NOMO-1 treated with DMSO at 0.1 percent for 48 hours (cell line): ENCODE results near the gene TSGA10IP.

Experiments used
- DNase-seq: peaks from one replicate; lab custom pipeline; 2025; ENCODE audit not compliant: unreplicated experiment; lab: John Stamatoyannopoulos, UW

Gene TSGA10IP

DNA sequence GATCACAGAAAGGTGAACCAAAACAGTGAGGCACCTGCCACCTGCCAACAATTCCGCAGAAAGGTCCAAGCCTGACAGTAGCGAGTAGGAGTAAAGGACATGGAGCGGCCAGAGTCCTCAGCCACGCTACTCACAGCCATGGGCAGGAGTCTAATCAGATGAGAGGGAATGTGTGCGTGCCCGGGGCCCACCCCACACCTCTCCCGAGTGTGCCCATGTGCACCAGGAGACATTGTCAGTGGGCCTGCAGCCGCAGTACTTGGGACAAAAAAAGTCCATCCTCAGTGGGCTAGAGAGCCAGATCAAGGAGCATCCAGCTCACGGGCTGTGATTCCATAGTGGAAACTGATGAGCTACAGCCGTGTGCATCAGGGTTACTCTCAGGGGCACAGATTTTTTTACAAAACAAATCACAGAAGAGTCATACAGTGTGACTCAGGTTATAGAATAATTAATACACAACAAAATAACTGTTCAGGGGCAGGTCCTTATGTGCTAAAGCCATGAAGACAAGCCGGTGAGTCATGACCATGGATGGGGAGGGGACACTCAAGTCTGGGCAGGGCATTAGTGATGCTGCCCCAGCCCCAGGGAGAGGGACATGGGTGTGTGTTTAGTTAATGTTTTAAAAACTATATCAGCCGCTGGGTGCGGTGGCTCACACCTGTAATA, 28.3 kb downstream of the TSGA10IP start:
- DNase-seq = no peak

GRCh38 chr11:65975771-65976170, 30.5 kb downstream of the TSGA10IP start:
- no peak for DNase-seq

DNA sequence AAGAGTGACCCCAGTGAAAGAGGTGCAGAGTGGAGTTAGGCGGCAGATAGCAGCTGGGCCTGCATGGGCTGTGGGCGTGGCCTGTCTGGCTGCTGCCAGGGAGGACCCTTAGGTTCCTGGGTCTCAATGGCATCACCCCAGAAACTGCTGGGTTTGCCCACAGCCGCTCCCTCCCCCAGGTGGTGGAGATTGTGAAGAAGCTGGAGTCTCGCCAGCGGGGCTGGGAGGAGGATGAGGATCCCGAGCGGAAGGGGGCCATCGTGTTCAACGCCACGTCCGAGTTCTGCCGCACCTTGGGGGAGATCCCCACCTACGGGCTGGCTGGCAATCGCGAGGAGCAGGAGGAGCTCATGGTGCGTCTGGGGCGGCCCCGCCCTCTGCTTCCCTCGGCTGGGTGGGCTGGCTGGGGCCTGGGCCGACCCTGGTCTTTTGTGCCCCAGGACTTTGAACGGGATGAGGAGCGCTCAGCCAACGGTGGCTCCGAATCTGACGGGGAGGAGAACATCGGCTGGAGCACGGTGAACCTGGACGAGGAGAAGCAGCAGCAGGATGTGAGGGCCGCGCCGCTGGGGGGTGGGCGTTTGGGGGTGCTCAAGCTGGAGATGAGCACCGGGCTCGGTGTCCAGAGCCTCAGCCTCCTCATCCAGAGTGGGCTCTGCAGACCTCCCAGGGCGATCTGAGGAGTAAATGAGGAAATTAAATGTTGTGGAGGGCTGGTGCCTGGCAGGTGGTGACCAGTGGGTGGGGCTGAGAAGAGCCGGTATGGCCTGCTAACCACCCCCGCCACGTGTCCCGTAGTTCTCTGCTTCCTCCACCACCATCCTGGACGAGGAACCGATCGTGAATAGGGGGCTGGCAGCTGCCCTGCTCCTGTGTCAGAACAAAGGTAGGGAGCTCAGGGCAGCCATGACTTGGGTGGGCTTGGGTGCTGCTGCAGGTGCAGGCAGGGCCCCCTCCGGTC, 31.2 kb downstream of the TSGA10IP start:
- DNase-seq = no peak

- DNase-seq = no peak
These were observed 32.5 kb downstream of the TSGA10IP start for GRCh38 chr11:65977621-65978390.

- no peak for DNase-seq
These were observed 33.3 kb downstream of the TSGA10IP start for GRCh38 chr11:65978391-65979238.

- no peak for DNase-seq
These were observed 34.0 kb downstream of the TSGA10IP start for GRCh38 chr11:65979261-65979759.

GRCh38 chr11:65981101-65981740, 35.9 kb downstream of the TSGA10IP start:
- DNase-seq = no peak

DNA sequence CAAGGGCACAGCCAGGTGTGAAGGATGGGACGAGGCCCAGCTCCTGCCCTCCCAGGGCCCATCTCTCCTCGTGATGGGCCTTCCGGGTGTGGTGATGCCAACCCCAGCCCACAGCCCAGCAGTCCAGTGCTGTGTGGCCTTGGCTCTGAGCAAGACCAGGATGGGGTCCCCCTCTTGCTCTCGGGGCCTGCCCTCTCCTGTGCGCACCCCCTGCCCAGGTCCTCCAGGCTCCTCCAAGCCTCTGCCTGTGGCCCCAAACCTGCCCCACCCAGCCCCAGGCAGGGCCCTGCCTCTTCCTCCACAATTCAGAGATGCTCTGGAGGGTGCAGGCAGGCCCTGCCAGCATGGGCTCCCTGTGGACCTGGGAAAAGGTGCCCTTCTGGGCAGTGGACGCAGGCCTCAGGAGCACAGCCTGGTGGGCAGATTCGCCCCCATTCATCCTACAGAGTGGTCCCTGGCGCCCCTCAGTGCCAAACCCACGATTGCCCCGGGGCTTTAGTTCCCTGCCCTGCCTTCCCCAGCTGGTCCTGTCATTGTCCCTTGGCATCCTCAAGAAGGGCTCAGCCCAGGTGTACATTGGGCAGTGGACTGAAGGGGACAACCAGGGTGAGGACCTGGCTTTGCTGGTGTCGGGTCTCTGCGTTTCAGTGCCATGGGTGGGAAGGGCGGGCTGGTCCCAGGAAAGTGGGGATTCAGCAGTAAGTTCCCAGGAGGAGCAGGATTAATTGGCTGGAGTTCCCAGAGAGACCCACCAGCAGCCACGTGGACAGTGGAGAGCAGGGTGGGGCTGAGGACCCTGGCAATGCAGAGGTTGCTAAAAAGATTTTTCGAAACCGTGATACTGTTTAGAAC, 36.9 kb downstream of the TSGA10IP start:
- no peak for DNase-seq

DNA sequence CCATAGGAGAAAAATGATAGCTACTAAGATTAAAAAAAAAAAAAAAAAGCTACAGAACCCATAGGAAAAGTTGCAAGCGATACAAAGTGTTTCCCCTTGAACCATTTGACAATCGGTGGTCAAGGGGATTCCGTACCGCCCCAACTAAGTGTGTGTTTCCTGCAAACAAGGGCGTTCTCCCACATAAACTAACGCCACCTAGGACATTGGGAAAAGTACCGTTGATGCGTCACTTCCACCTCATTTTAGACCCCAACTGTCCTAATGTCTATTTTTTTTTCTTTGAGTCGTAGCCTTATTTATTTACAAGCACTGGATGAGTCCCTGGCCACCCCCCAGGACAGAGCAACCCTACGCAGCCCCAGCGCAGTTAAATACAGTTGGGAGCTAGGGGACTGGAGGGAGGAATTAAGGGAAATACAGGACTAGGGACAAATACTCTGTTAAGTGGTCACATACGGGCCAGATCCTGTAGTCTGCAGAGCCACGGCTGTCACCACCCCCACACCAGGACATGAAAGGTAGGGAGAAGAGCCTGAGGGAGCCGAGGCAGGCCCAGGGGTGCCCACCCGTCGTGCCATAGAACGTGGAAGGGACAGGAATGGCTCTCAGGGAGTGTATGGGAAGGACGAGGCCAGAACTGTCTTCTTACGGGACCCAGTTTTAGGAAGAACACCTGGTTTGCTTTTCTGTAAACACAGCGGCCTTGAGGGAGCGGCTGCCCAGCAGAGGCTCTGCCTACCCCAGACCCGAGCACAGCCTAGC, 37.7 kb downstream of the TSGA10IP start:
- no peak for DNase-seq

DNA sequence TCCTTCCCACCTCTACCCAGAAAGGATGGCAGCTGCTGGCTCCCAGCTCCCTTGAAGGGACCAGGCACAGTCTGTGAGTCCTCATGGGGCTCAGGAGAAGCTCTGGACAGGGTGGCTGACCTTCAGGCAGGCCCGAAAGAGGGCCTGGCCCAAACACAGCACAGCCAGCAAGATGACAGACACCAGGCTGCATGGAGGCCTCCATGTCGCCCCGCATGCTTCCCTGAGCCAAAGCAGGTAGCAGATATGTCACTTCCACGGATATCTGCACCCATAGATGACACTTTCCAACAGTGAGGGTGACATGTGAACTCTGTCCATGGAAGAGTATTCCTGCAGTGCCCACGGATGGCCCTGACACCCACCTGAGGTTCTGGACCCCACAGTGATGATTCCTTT, 38.3 kb downstream of the TSGA10IP start:
- no peak for DNase-seq

GRCh38 chr11:65987336-65987735, 42.1 kb downstream of the TSGA10IP start:
- no peak for DNase-seq

GRCh38 chr11:65988791-65989592, 43.7 kb downstream of the TSGA10IP start:
- DNase-seq = peak; percentile 95

GRCh38 chr11:65992056-65992455, 46.8 kb downstream of the TSGA10IP start:
- no peak for DNase-seq

DNA sequence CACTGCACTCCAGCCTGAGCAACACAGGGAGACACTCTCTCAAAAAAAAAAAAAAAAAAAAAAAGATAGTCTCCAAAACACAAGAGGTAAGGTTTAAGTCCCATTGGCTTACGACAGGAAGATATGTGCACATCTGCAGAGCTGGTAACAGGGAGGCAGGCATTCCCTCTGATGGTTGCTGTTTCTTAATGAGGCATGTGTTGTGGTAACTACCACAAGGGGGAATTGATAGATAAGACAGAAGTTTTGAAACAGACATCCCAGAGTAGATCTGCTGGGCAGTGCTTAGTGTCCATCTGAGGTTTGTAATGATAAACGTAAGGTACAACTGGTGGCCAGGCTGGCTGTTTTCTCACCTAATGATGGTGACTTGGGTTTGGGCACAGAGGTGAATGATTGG, 52.0 kb downstream of the TSGA10IP start:
- no peak for DNase-seq

DNA sequence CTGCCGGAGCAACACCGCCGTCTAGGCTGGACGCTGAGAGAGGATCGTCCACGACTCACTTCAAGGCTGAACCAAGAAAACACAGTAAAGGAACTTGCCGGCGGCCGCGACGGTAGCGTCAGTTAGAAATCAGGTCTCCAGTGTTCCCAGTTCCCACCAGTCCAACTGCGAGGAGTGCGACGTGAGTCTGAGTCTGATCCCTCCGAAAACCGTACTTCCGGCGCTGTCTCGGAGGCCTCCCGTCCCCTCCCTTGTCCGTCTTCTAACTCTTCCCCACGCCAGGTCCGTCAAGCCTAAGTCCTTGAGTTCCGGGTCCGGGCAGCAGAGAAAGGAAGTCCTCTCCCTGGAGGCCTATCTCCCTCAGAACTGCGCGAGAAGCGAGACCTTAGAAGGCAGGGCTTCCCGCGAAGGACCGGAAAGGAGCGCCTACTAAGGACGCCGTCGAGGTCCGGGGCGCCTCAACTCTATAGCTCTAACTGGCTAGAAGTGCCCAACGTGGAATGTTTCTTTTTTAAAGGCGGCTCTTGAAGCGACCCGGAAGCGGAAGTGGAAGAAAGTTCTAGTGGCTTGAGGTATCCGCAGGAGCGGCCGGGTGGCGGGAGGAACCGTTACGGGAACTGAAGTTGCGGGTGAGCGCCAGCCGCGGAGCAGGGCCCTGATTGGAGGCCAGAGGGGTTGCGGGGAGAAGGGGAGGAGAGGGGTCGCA, 56.8 kb downstream of the TSGA10IP start, which contains the start of the genes BANF1 and EIF1AD:
Gene BANF1 (plus strand): TSS at position 562 of the 706 bp plus-strand sequence. CDS start 748 bp downstream, outside the sequence.
Gene EIF1AD (minus strand): TSS at position 216 of the 706 bp plus-strand sequence. CDS start 1,768 bp downstream, outside the sequence.
- peak; percentile 100 for DNase-seq

DNA sequence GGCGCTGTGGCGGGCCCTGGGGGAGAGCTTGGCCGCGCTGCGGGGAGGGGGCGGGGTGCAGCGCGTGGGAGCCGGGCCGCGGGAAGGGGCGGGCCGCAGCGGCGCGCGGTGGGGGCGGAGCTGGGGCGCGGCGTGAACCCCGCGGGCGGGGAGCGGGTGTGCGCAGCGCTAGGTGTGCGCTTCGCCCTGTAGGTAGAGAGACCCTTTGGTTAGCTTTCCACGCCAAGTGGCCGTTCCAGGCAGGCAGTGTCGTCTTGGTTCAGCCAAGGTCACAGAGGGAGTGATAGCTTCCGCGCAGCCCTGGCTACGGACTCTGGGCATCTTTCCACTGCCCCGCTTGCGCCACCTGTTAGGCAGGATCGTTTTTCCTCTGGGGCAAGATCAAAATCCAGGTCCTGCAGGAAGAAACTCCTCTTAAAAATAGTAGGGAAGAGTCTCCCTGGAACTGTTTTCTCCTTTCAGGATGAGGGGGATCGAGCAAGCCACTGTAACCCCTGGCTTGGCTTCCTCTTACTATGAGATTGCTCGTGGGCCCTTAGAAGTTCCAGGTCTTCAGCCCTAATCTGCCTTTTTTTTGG, 57.5 kb downstream of the TSGA10IP start:
- DNase-seq = peak; percentile 51
